Measurements from ENCODE around the gene PBX1. TPM values are rescaled to one million over a fixed set of nuclear protein-coding genes. Genes with fewer than 3 reads are reported as not detected.

The PBX1 gene
- polyA plus RNA-seq, 3 donors, result 0.07 TPM; not detected in 2

DNA sequence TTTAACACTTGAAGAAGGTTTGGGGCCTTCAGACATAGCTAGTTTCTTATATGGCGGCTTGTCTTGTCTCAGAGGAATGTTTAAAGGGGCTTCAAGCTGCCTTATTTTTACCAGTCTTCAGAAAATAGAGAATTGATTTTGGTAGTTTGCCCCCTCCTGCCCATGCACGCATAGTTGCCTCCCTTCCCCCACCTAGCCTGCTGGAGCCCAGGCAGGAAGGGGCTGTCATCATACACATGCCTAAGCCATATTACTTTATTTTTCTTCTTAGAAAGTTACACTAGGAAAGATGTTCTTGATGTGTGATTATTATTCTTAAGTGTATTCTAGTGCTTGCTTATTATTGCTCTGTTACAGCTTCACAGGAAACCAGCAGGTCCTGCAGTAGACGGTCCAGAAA lies 18.3 kb downstream of the PBX1 start:
- Histone ChIP-seq H3K36me3 (replicated peaks in 1 of 2; ENCODE audit: control insufficient read depth in 1 of 2, insufficient read depth in 2 of 2, low read length in 2 of 2) (no peaks in the 10 kb centered on the region), H3K27ac (ENCODE audit: low read depth in 1 of 2, low read length in 2 of 2) (no peak overlapping the region), H3K27me3 (ENCODE audit: control insufficient read depth in 2 of 2, insufficient read depth in 2 of 2, low read length in 2 of 2) (no peaks in the 10 kb centered on the region), H2AFZ (ENCODE audit: insufficient read depth, low read depth, low read length, poor library complexity, severe bottlenecking) (no peak overlapping the region), H4K20me1 (ENCODE audit: insufficient read depth, low read length) (no peaks in the 10 kb centered on the region), H3K79me2 (ENCODE audit: insufficient read depth, low read length) (no peaks in the 10 kb centered on the region), H3K4me3 (replicated peaks in 1 of 3; ENCODE audit: low read depth in 2 of 3, low read length in 3 of 3) (no peak overlapping the region), H3K4me1 (ENCODE audit: control insufficient read depth in 1 of 2, insufficient read depth in 2 of 2, low read length in 2 of 2) (no peaks in the 10 kb centered on the region), H3K9me3 (replicated peaks in 1 of 2; ENCODE audit: control insufficient read depth in 1 of 2, insufficient read depth in 1 of 2, low read length in 2 of 2) (peaks cover 0 to 7% of the 10 kb centered on the region in 2 donors), H3K4me2 (replicated peaks; ENCODE audit: extremely low read depth, low read length, poor library complexity, severe bottlenecking) (no peak overlapping the region), H3K9ac (ENCODE audit: insufficient read depth, low read length, poor library complexity, severe bottlenecking) (no peak overlapping the region)
- H3K36me3 Mint-ChIP-seq, result no peaks in the 10 kb centered on the region
- no CpG with 5 or more reads among the region's 3 CpGs for WGBS (ENCODE audit: insufficient coverage)
- DNase-seq, result no peak
- peaks cover 4 to 16% (median 8%) of the 10 kb centered on the region in 7 donors for H3K9me3 Mint-ChIP-seq
- intact Hi-C loops (cut with micrococcal nuclease), result no loop called here
- peaks cover 0 to 2% (median 0%) of the 10 kb centered on the region in 3 donors for H3K27me3 Mint-ChIP-seq (ENCODE audit: low read depth in 3 of 3)
- H3K4me3 Mint-ChIP-seq, result no peak overlapping the region
- no peaks in the 10 kb centered on the region for H3K4me1 Mint-ChIP-seq
- TF ChIP-seq CTCF (IDR thresholded peaks at IDR 0.05), result no peak
- no peak overlapping the region for H3K27ac Mint-ChIP-seq

DNA sequence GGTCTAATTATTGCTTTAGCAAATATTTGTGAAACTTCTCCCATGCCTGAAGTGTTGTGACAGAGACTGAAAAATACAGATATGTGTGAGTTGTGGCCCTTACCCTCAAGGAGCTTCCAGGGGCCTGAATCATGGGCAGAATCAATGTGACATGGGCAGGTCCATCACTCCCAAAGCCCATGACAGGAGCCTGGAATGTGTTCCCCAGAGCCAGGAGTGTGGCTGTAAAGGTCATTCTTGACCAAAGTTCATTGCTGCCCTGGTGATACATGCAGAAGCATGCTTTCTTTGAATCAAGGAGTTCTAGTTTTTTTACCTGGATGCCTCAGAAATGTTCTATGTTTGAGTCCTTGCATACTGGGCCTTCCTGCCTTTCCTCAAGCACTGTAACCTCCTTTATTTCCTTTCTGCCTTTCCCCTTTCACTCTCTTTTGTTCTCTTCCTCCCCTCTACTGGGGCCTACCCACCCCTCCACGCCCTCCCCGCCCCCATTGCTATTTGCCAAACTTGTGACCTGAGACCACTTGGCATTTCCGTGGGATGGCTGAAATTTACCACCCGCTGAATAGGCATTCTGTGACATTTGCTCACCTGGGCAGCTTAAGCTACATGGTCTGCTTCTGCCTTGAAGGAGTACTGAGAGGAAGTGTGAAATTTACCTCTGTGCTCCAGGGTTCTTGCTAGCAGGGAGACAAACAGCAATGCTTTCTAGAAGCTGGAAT lies 19.7 kb downstream of the PBX1 start:
- H3K36me3 ChIP-seq (replicated peaks in 1 of 2; ENCODE audit: control insufficient read depth in 1 of 2, insufficient read depth in 2 of 2, low read length in 2 of 2), result no peaks in the 10 kb centered on the region
- Mint-ChIP-seq H3K9me3 (peaks cover 4 to 16% (median 8%) of the 10 kb centered on the region in 7 donors), H3K4me1 (no peaks in the 10 kb centered on the region), H3K27ac (no peak overlapping the region), H3K27me3 (ENCODE audit: low read depth in 3 of 3) (peaks cover 0 to 2% (median 0%) of the 10 kb centered on the region in 3 donors), H3K36me3 (no peaks in the 10 kb centered on the region), H3K4me3 (no peak overlapping the region)
- no peaks in the 10 kb centered on the region for H4K20me1 ChIP-seq (ENCODE audit: insufficient read depth, low read length)
- intact Hi-C loops (cut with micrococcal nuclease), result no loop called here
- no peak overlapping the region for H3K27ac ChIP-seq (ENCODE audit: low read depth in 1 of 2, low read length in 2 of 2)
- WGBS (ENCODE audit: insufficient coverage), result 94% methylated on average over 2 of the region's 4 CpGs
- no peak overlapping the region for H3K9ac ChIP-seq (ENCODE audit: insufficient read depth, low read length, poor library complexity, severe bottlenecking)
- no peak overlapping the region for H3K4me3 ChIP-seq (replicated peaks in 1 of 3; ENCODE audit: low read depth in 2 of 3, low read length in 3 of 3)
- no peak overlapping the region for H3K4me2 ChIP-seq (replicated peaks; ENCODE audit: extremely low read depth, low read length, poor library complexity, severe bottlenecking)
- no peaks in the 10 kb centered on the region for H3K27me3 ChIP-seq (ENCODE audit: control insufficient read depth in 2 of 2, insufficient read depth in 2 of 2, low read length in 2 of 2)
- H2AFZ ChIP-seq (ENCODE audit: insufficient read depth, low read depth, low read length, poor library complexity, severe bottlenecking), result no peak overlapping the region
- H3K9me3 ChIP-seq (replicated peaks in 1 of 2; ENCODE audit: control insufficient read depth in 1 of 2, insufficient read depth in 1 of 2, low read length in 2 of 2), result peaks cover 0 to 7% of the 10 kb centered on the region in 2 donors
- DNase-seq, result no peak
- H3K4me1 ChIP-seq (ENCODE audit: control insufficient read depth in 1 of 2, insufficient read depth in 2 of 2, low read length in 2 of 2), result no peaks in the 10 kb centered on the region
- TF ChIP-seq CTCF (IDR thresholded peaks at IDR 0.05), result no peak
- no peaks in the 10 kb centered on the region for H3K79me2 ChIP-seq (ENCODE audit: insufficient read depth, low read length)

Data from CD14-positive monocyte (primary cell).